GM12878 (cell line): ENCODE measurements around the gene PPP4C. TPM values are rescaled to one million over a fixed set of nuclear protein-coding genes. Genes with fewer than 3 reads are reported as not detected.
A peak's percentile ranks its signal among the peaks of the same experiment; 100 is the strongest.

ENCODE experiments used
- ATAC-seq: fragments of 200-7000 bp; cut with Tn5 transposase; 3 replicates; pipeline ENCODE4 v1.9.1; 2020; ENCODE audit warnings: mild to moderate bottlenecking, moderate library complexity
- BruUV-seq: library from RNA; stranded (reverse); fragments of 400-500 nt; replicated peaks from 2 replicates; lab custom pipeline; 2021; lab: Mats Ljungman, UMichigan
- CTCF ChIA-PET: fragments of 300-600 bp; sonication (Branson Sonifier 250); formaldehyde crosslinking; extraction: SDS; loops from one replicate; lab custom pipeline; 2021; ENCODE audit warnings: inconsistent platforms; lab: Yijun Ruan, JAX
- POLR2A ChIA-PET: fragments of 350-600 bp; formaldehyde crosslinking; extraction: SDS; loops from one replicate; lab custom pipeline; 2021; ENCODE audit warnings: inconsistent platforms; lab: Charles Lee
- RAD21 ChIA-PET: fragments of 300-600 bp; sonication (Branson Sonifier 250); formaldehyde crosslinking; loops from one replicate; lab custom pipeline; 2023; ENCODE audit warnings: antibody characterized with exemption; ENCODE audit not compliant: unreplicated experiment; lab: Charles Lee
- SMC1A ChIA-PET: fragments of 300-600 bp; sonication (Branson Sonifier 250); formaldehyde crosslinking; loops from one replicate; lab custom pipeline; 2023; ENCODE audit not compliant: unreplicated experiment, uncharacterized antibody; lab: Charles Lee
- DNase-seq: peaks from one replicate; pipeline ENCODE4 v3.0.0-alpha.2; 2011; ENCODE audit warnings: low read depth, low spot score
- FAIRE-seq: peaks from 3 replicates; lab custom pipeline; 2011; peaks lifted over from hg19 to GRCh38; lab: Jason Lieb, UNC
- H2AFZ ChIP-seq: 2 replicates; pipeline ENCODE4 v1.6.0; 2011; ENCODE audit warnings: low read depth, low read length, control low read depth; ENCODE audit not compliant: control insufficient read depth
- H3K27ac ChIP-seq: 2 replicates; pipeline ENCODE4 v1.5.1; 2011; ENCODE audit warnings: control low read depth; ENCODE audit not compliant: control insufficient read depth, insufficient read depth
- H3K27me3 ChIP-seq, 2 experiments: replicated peaks in 1 of 2; 2 replicates each; pipeline versions ENCODE4 v1.6.0 to v1.6.1; 2011; ENCODE audit warnings: low read length in 1 of 2; ENCODE audit not compliant: control insufficient read depth in 2 of 2, insufficient read depth in 2 of 2
- H3K36me3 ChIP-seq, 2 experiments: 2 replicates each; pipeline ENCODE4 v1.5.1; 2011; ENCODE audit warnings: low read length in 1 of 2; ENCODE audit not compliant: control insufficient read depth in 2 of 2, insufficient read depth in 2 of 2
- H3K4me1 ChIP-seq: 2 replicates; pipeline ENCODE4 v1.6.1; 2011; ENCODE audit warnings: mild to moderate bottlenecking, low read length, moderate library complexity, mixed read lengths; ENCODE audit not compliant: control insufficient read depth, insufficient read depth
- H3K4me2 ChIP-seq: 2 replicates; pipeline ENCODE4 v1.6.0; 2011; ENCODE audit warnings: control low read depth; ENCODE audit not compliant: control insufficient read depth, insufficient read depth
- H3K4me3 ChIP-seq: fragments of 200-600 bp; sonication (generic); 2 replicates; pipeline ENCODE4 v1.5.1; 2016
- H3K79me2 ChIP-seq: 2 replicates; pipeline ENCODE4 v1.6.0; 2011; ENCODE audit warnings: low read length; ENCODE audit not compliant: control insufficient read depth, insufficient read depth
- H3K9ac ChIP-seq: 2 replicates; pipeline ENCODE4 v1.8.0; 2011; ENCODE audit warnings: low read length, control low read depth, mixed read lengths; ENCODE audit not compliant: control insufficient read depth, insufficient read depth
- H3K9me3 ChIP-seq: replicated peaks from 3 replicates; pipeline ENCODE4 v1.5.1; 2011; ENCODE audit warnings: mild to moderate bottlenecking, low read length; ENCODE audit not compliant: control insufficient read depth, insufficient read depth
- H4K20me1 ChIP-seq: 2 replicates; pipeline ENCODE4 v1.6.0; 2011; ENCODE audit not compliant: control insufficient read depth, insufficient read depth
- BCLAF1 ChIP-seq: fragments of 450-650 bp; IDR thresholded peaks from 2 replicates; pipeline ENCODE4 v1.6.1; 2017; ENCODE audit warnings: antibody characterized with exemption, mild to moderate bottlenecking, moderate library complexity
- CBX3 ChIP-seq: fragments of 200-600 bp; sonication (generic); IDR thresholded peaks from 2 replicates; pipeline ENCODE4 v1.6.1; 2016; ENCODE audit warnings: low read depth, borderline replicate concordance
- CREB1 ChIP-seq: IDR thresholded peaks from 2 replicates; pipeline ENCODE4 v1.6.1; 2012; ENCODE audit warnings: low read depth, mild to moderate bottlenecking, inconsistent platforms
- NBN ChIP-seq: fragments of 450-650 bp; IDR thresholded peaks from 2 replicates; pipeline ENCODE4 v1.6.1; 2016
- RFX5 ChIP-seq: IDR thresholded peaks from 2 replicates; pipeline ENCODE4 v1.6.1; 2011; ENCODE audit warnings: low read depth, low read length, improper control_type of control experiment
- SPI1 ChIP-seq: IDR thresholded peaks from 2 replicates; pipeline ENCODE4 v1.6.1; 2011; ENCODE audit warnings: low read depth, mild to moderate bottlenecking, low read length, moderate library complexity, borderline replicate concordance; ENCODE audit not compliant: insufficient read depth
- SREBF1 ChIP-seq: IDR thresholded peaks from 2 replicates; pipeline ENCODE4 v1.6.1; 2012; ENCODE audit warnings: mild to moderate bottlenecking, low read length
- ZNF622 ChIP-seq: fragments of 450-650 bp; IDR thresholded peaks from 2 replicates; pipeline ENCODE4 v1.6.1; 2017; ENCODE audit warnings: mild to moderate bottlenecking, inconsistent platforms
- WGBS: methylation state at CpG from one replicate; pipeline ENCODE4 v1.1.6; 2016; ENCODE audit warnings: low lambda C conversion rate; ENCODE audit not compliant: insufficient replicate concordance, insufficient coverage; ENCODE audit errors: missing lambda C conversion rate; 5-methylcytosine and 5-hydroxymethylcytosine counted together
- in situ Hi-C: fragments of 300-500 bp; cut with MboI; formaldehyde crosslinking; loops from 9 replicates; pipeline ENCODE4 v1.14.3; 2018; ENCODE audit warnings: mixed read lengths
- intact Hi-C: fragments of 100-400 bp; cut with micrococcal nuclease; formaldehyde crosslinking; loops from one replicate; pipeline ENCODE4 v1.14.2; 2022; ENCODE audit not compliant: unreplicated experiment
- polyA plus RNA-seq, 11 experiments: library from polyadenylated mRNA; depleted of rRNA in 4 of 11; unstranded in 6 of 11; stranded (reverse) in 5 of 11; fragments of >200 nt; fragmentation: Nextera tagmentation in 4 of 11; fragmentation: Illumina TruSeq in 1 of 11; extraction: Ambion mirVana in 4 of 11; extraction: Trizol in 1 of 11; gene quantifications; 1 replicate in 1 of 11; 2 replicates in 10 of 11; pipeline versions ENCODE4 v1.2.1 to v1.2.3, GENCODE V29; 2011 to 2016; ENCODE audit warnings: inconsistent platforms in 2 of 11, missing spikeins in 2 of 11, low read depth in 1 of 11
- total RNA-seq, 4 experiments: library from RNA; depleted of rRNA in 3 of 4; stranded (reverse); fragments of >200 nt in 3 of 4; fragmentation: Illumina TruSeq in 1 of 4; extraction: Trizol in 1 of 4; gene quantifications; 2 replicates each; pipeline versions ENCODE4 v1.2.1 to v1.2.3, GENCODE V29; 2013 to 2021
- TF ChIP-seq, protein P1 (sequence below): IDR thresholded peaks from 2 replicates; pipeline ENCODE4 v1.6.1; 2012; ENCODE audit warnings: low read depth, low read length, improper control_type of control experiment
- TF ChIP-seq, protein P2 (sequence below): fragments of 450-650 bp; conservative IDR thresholded peaks from 2 replicates; pipeline ENCODE4 v1.6.1; 2017; ENCODE audit warnings: mild to moderate bottlenecking, moderate library complexity

Gene PPP4C
- total and polyA plus RNA-seq, 10 of the 15 experiments (the other 5 are each of a cell fraction or from before 2014, with no cell fraction given), result 2.7 to 240 (median 124) TPM

DNA sequence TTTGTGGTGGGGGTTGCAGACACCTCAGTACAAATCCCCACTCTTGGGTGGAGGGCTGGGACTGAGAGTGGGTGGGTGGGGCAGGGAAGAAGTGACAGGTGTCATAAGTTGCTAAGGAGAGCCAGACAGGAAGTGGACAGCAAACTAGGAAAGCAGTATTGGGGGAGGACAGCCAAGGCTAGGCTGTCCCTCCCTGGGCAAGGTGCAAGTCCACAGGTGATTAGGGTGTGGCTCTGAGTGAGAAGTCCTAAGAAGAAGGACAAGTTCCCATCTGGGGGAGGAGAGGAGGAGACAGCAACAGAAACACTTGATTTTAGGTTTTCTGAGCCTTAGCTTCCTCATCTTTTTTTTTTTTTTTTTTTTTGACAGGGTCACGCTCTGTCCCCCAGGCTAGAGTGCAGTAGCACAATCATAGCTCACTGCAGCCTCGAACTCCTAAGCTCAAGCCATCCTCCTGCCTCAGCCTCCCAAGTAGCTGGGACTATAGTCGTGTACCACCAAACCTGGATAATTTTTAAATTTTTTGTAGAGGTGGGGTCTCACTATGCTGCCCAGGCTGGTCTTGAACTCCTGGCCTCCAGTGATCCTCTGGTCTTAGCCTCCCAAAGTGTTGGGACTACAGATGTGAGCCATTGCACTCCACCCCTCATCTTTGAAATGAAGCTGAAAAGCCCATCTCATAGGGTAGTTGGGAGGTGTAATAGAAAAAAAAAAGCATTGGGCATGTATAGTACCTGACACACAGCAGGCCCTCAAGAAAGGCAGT is 44.7 kb downstream of the PPP4C start:
- WGBS, result 42% methylated on average over 3 of the region's 3 CpGs
- FAIRE-seq (no peak), ATAC-seq (no peak), DNase-seq (no peak)
- CTCF ChIA-PET, result interaction anchor here (0.9 to 2.3 kb wide), 4 partner anchors 8 to 289 kb away, joined by 3 to 7 read pairs (median 4); partner anchors contain the start of gene TBX6
- intact Hi-C loops (no loop called here), in situ Hi-C loops (no loop called here)
- Histone ChIP-seq H3K27me3 (no peaks in the 10 kb centered on the region), H3K4me3 (no peak overlapping the region), H3K4me2 (no peak overlapping the region), H3K4me1 (peaks cover 9% of the 10 kb centered on the region), H3K9me3 (no peaks in the 10 kb centered on the region), H3K79me2 (no peaks in the 10 kb centered on the region; the same call in 1 of the 2 replicates), H3K27ac (no peak overlapping the region), H2AFZ (no peak overlapping the region), H3K9ac (no peak overlapping the region), H4K20me1 (no peaks in the 10 kb centered on the region), H3K36me3 (no peaks in the 10 kb centered on the region; a peak in 1 of 4 replicates)
- TF ChIP-seq CBX3 (no peak), NBN (no peak), BCLAF1 (no peak), CREB1 (peak; percentile 30; the same call in 1 of the 2 replicates), SPI1 (peak; percentile 8; the same call in 1 of the 2 replicates), ZNF622 (no peak), SREBF1 (no peak), RFX5 (peak; percentile 87)
- TF ChIP-seq, protein P1, sequence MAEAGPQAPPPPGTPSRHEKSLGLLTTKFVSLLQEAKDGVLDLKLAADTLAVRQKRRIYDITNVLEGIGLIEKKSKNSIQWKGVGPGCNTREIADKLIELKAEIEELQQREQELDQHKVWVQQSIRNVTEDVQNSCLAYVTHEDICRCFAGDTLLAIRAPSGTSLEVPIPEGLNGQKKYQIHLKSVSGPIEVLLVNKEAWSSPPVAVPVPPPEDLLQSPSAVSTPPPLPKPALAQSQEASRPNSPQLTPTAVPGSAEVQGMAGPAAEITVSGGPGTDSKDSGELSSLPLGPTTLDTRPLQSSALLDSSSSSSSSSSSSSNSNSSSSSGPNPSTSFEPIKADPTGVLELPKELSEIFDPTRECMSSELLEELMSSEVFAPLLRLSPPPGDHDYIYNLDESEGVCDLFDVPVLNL, result no peak
- TF ChIP-seq, protein P2, sequence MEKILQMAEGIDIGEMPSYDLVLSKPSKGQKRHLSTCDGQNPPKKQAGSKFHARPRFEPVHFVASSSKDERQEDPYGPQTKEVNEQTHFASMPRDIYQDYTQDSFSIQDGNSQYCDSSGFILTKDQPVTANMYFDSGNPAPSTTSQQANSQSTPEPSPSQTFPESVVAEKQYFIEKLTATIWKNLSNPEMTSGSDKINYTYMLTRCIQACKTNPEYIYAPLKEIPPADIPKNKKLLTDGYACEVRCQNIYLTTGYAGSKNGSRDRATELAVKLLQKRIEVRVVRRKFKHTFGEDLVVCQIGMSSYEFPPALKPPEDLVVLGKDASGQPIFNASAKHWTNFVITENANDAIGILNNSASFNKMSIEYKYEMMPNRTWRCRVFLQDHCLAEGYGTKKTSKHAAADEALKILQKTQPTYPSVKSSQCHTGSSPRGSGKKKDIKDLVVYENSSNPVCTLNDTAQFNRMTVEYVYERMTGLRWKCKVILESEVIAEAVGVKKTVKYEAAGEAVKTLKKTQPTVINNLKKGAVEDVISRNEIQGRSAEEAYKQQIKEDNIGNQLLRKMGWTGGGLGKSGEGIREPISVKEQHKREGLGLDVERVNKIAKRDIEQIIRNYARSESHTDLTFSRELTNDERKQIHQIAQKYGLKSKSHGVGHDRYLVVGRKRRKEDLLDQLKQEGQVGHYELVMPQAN, result no peak
- no TSS peak for BruUV-seq
- SMC1A ChIA-PET, result interaction anchor here (0.6 to 1.2 kb wide), 2 partner anchors 18 to 63 kb away, joined by 3 read pairs; partner anchors contain the start of gene CORO1A
- POLR2A ChIA-PET, result interaction anchor here (0.6 to 1.5 kb wide), 4 partner anchors 51 to 1188 kb away, joined by 3 to 6 read pairs (median 4); partner anchors contain the start of gene CORO1A
- RAD21 ChIA-PET, result interaction anchor here (1.6 to 1.7 kb wide), 2 partner anchors 9 to 65 kb away, joined by 4 to 5 read pairs; no protein-coding TSS in a partner anchor
